Ascending aorta (tissue), 2 donors: ENCODE measurements around the gene FKRP. TPM values are rescaled to one million over a fixed set of nuclear protein-coding genes. Genes with fewer than 3 reads are reported as not detected.

Source experiments
- DNase-seq, 2 donors: peaks; one replicate each; pipeline ENCODE4 v3.0.0-alpha.2; 2019; ENCODE audit warnings: low spot score in 2 of 2
- H3K27ac ChIP-seq, 2 donors: fragments of 200-600 bp; sonication (generic); one replicate each; pipeline ENCODE4 v1.5.1; 2016 to 2017; ENCODE audit warnings: mild to moderate bottlenecking in 1 of 2
- H3K27me3 ChIP-seq: fragments of 200-600 bp; sonication (generic); one replicate; pipeline ENCODE4 v1.5.1; 2017
- H3K36me3 ChIP-seq, 2 donors: fragments of 200-600 bp; sonication (generic); one replicate each; pipeline ENCODE4 v1.5.1; 2016
- H3K4me1 ChIP-seq, 2 donors: fragments of 200-600 bp; sonication (generic); one replicate each; pipeline ENCODE4 v1.5.1; 2016 to 2017; ENCODE audit warnings: mild to moderate bottlenecking in 1 of 2
- H3K4me3 ChIP-seq, 2 donors: fragments of 200-600 bp; sonication (generic); one replicate each; pipeline ENCODE4 v1.5.1; 2016 to 2017; ENCODE audit warnings: mild to moderate bottlenecking in 1 of 2
- H3K9me3 ChIP-seq, 2 donors: fragments of 200-600 bp; sonication (generic); one replicate each; pipeline ENCODE4 v1.5.1; 2016
- CTCF ChIP-seq, 3 experiments: fragments of 200-600 bp in 2 of 3; fragments of 450-650 bp in 1 of 3; sonication (generic) in 2 of 3; IDR thresholded peaks; one replicate each; pipeline ENCODE4 v1.5.1; 2016 to 2019; ENCODE audit warnings: antibody characterized with exemption in 3 of 3, mild to moderate bottlenecking in 1 of 3, moderate library complexity in 1 of 3
- intact Hi-C: fragments of 100-400 bp; cut with DNase I; formaldehyde crosslinking; loops from one replicate; pipeline ENCODE4 v1.15.1; 2023
- total RNA-seq: library from RNA; depleted of rRNA; stranded (reverse); fragments of >200 nt; gene quantifications from one replicate; pipeline ENCODE4 v1.1.0, GENCODE V29; 2016

Gene FKRP
- total RNA-seq, 1 donor from 2014 or later = 11.8 TPM

DNA sequence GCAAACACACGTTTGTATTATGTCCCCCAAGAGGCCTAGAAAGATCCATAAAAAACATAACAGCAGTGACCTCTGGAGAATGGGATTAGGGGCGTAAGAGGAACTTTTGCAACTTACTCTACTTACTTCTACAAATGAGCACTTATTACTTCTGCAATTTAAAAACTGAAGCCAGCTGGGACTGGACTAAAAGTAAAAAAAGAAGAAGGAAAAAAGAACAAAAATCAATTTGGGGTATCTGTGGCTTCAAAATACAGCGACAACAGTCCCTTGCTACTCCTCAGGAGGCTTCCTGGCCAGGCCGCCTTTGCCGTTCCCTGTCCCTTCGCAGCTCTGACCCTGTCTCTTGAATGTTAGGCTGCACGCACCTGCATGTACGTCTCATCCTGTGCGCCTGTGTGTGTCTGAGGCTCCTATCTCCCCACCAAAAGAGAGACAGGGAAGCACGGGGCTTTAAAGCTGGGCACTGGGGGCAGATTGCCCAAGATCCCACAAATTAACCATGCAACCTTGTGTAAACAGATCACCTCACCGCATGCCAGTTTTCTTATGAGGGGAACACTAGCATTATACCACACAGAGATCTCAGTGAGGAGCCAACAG is 12.1 kb upstream of the FKRP start:
- peaks cover 0 to under 1% of the 10 kb centered on the region in 2 donors for H3K4me1 ChIP-seq
- no peaks in the 10 kb centered on the region for H3K9me3 ChIP-seq
- H3K4me3 ChIP-seq = no peak overlapping the region
- peaks cover 58 to 78% of the 10 kb centered on the region in 2 donors for H3K36me3 ChIP-seq
- H3K27me3 ChIP-seq = no peaks in the 10 kb centered on the region
- no peak for TF ChIP-seq CTCF (IDR thresholded peaks at IDR 0.05)
- peak overlapping the region in 1 of 2 donors; percentile 19 for H3K27ac ChIP-seq
- intact Hi-C loops = no loop called here
- no peak for DNase-seq

DNA sequence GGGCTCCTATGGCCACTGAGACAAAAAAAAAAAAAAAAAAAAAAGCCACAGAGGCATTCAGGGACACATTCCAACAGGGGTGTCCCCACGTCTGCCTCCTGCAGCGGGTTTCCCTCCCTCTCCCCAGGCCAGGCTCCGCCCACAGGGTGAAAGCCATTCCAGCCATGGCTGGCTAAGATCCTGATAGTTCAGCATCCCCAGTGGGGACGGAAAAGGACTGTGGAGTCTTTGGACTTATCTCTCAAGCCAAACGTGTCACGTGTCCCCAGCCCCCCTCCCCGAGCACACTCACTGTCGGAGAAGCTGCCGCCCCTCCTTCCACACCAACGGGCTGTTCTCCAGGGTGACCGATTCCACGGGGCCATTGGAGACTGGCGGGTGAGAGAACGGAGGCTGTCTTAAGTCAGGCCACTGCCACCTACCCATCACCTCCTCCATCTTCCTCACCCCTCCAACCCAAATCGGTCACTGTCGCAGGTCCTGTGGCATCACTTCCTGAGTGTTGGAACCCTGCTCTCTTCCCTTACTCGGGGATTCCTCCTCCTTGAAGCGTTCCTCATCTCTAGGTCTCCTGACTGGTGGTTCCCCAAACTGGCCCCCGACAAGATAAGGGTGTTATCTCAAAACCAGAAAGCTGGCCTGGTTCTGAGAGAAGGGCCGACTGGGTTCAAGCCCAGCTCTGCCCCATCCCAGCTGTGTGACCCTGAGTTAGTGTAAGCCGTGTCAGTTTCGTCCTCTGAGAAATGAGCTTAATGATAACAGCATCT is 9.1 kb upstream of the FKRP start:
- no peaks in the 10 kb centered on the region for H3K9me3 ChIP-seq
- H3K27ac ChIP-seq = no peak overlapping the region
- DNase-seq = no peak
- H3K27me3 ChIP-seq = no peaks in the 10 kb centered on the region
- H3K4me3 ChIP-seq = no peak overlapping the region
- peaks cover 0 to 15% of the 10 kb centered on the region in 2 donors for H3K4me1 ChIP-seq
- peaks cover 33 to 51% of the 10 kb centered on the region in 2 donors for H3K36me3 ChIP-seq
- intact Hi-C loops = no loop called here
- TF ChIP-seq CTCF (IDR thresholded peaks at IDR 0.05) = no peak

- peaks cover 0 to 15% of the 10 kb centered on the region in 2 donors for H3K4me1 ChIP-seq
- intact Hi-C loops = no loop called here
- H3K27ac ChIP-seq = no peak overlapping the region
Observed at GRCh38 chr19:46737298-46737654, 8.6 kb upstream of the FKRP start.

GRCh38 chr19:46737761-46738171 is 8.1 kb upstream of the FKRP start:
- DNase-seq = no peak
- H3K4me3 ChIP-seq = no peak overlapping the region
- intact Hi-C loops = no loop called here
- H3K36me3 ChIP-seq = peaks cover 26 to 44% of the 10 kb centered on the region in 2 donors
- H3K27ac ChIP-seq = no peak overlapping the region
- TF ChIP-seq CTCF (IDR thresholded peaks at IDR 0.05) = no peak
- no peaks in the 10 kb centered on the region for H3K9me3 ChIP-seq
- H3K4me1 ChIP-seq = peaks cover 0 to 15% of the 10 kb centered on the region in 2 donors
- H3K27me3 ChIP-seq = no peaks in the 10 kb centered on the region

More at GRCh38 chr19:46737298-46737654, 8.6 kb upstream of the FKRP start:
- DNase-seq = no peak
- Histone ChIP-seq H3K4me3 (no peak overlapping the region), H3K27me3 (no peaks in the 10 kb centered on the region), H3K9me3 (no peaks in the 10 kb centered on the region), H3K36me3 (peaks cover 31 to 49% of the 10 kb centered on the region in 2 donors)
- no peak for TF ChIP-seq CTCF (IDR thresholded peaks at IDR 0.05)

- Histone ChIP-seq H3K27me3 (no peaks in the 10 kb centered on the region), H3K27ac (peak overlapping the region; percentile 44 to 60), H3K4me1 (peaks cover 0 to 21% of the 10 kb centered on the region in 2 donors), H3K4me3 (no peak overlapping the region), H3K9me3 (no peaks in the 10 kb centered on the region), H3K36me3 (peaks cover 13 to 29% of the 10 kb centered on the region in 2 donors)
- no peak for TF ChIP-seq CTCF (IDR thresholded peaks at IDR 0.05)
- intact Hi-C loops = no loop called here
- no peak for DNase-seq
Observed at GRCh38 chr19:46739290-46739771, 6.5 kb upstream of the FKRP start.
